H54 (cell line): Measurements from ENCODE around the gene GMDS.

Experiments used
- DNase-seq: peaks from one replicate; pipeline ENCODE4 v3.0.0; 2011; ENCODE audit warnings: low spot score, mixed read lengths; ENCODE audit not compliant: insufficient read length
- FAIRE-seq: peaks from 3 replicates; lab custom pipeline; 2011; peaks lifted over from hg19 to GRCh38; lab: Jason Lieb, UNC
- POLR2A ChIP-seq: IDR thresholded peaks from 2 replicates; pipeline ENCODE4 v1.6.1; 2011; ENCODE audit warnings: low read depth, mild to moderate bottlenecking, low read length

GMDS gene

DNA sequence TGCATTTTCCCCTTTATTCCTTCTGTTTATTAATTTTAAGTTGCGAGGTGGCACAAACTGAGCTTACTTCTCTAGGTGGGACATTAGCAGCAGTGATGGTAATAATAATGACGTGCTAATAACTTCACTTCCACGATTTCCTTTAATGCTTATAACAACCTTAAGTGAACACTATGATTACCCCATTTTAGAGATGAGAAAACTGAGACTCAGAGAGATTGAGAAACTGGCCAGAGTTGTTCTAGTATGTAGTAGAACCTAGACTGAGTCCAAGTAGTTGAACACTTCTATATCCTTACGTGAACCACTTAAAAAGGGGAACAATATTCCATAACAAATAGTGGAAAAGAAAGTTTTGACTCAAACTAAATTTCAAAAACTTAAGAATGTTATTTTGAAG, 297.5 kb downstream of the GMDS start:
- FAIRE-seq (no peak), DNase-seq (no peak)
- no peak for TF ChIP-seq POLR2A

DNA sequence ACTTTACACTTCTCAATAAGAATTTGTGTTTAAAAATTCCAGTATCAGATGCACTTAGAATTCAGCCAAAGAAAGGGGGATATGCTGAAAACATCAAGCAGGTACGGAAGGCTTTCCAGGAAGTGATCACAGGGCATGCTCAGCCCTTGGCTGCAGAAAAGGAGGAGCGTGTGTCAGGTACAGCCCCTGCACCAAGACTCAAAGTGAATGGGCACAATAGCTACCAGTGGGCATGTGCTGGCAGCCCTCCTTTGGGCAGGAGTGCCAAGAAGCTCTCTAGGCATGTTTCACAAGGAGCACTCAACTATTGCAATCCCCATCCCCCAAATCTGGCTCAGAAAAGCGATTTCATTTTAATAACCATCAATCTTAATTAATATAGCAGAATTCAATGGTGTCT, 298.8 kb downstream of the GMDS start:
- FAIRE-seq (no peak), DNase-seq (no peak)
- no peak for TF ChIP-seq POLR2A

GRCh38 chr6:1945235-1945832, 300.1 kb downstream of the GMDS start:
- FAIRE-seq (no peak), DNase-seq (no peak)
- TF ChIP-seq POLR2A, result no peak

GRCh38 chr6:1942834-1943233, 302.6 kb downstream of the GMDS start:
- FAIRE-seq (no peak), DNase-seq (no peak)
- TF ChIP-seq POLR2A, result no peak

DNA sequence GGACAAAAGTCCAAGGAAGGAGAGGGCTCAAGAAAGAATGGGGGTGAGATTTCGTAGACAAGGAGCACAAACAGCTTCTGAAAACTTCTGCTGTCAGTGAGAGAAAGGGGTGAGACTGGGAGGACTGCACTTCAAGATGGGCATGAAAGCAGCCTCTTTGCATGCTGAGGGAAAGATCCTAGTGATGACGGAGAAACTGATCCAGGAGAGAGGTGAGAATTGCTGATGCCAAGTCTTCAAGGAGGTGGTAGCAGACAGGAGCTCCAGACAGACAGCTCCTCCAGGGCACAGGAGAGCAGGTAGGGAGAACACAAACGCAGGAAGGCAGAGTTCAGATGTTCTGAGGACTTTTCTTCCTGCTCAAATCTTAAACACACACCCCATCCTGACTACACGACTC, 303.9 kb downstream of the GMDS start:
- no peak for TF ChIP-seq POLR2A
- FAIRE-seq, result no peak
- DNase-seq, result no peak

- no peak for FAIRE-seq
- no peak for TF ChIP-seq POLR2A
- no peak for DNase-seq
Observed at GRCh38 chr6:1940381-1940780, 305.0 kb downstream of the GMDS start.

DNA sequence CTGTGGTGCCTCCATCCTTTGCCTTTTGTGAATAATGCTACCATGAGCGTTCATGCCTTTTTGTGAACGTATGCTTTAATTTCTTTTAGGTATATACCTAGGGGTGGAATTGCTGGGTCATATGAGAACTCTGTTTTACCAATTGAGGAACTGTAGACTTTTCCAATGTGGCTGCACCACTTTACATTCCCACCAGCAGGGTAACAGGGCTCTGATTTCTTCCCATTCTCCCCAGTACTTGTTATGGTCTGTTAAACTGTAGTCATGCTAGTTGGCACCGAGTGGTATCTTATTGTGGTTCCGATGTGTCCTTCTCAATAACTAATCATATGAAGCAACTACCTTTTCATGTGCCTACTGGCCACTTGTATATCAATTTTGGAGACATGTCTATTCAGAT, 312.1 kb downstream of the GMDS start:
- FAIRE-seq, result no peak
- no peak for TF ChIP-seq POLR2A
- no peak for DNase-seq

- FAIRE-seq (no peak), DNase-seq (no peak)
- no peak for TF ChIP-seq POLR2A
Observed at GRCh38 chr6:1931817-1932216, 313.6 kb downstream of the GMDS start.

DNA sequence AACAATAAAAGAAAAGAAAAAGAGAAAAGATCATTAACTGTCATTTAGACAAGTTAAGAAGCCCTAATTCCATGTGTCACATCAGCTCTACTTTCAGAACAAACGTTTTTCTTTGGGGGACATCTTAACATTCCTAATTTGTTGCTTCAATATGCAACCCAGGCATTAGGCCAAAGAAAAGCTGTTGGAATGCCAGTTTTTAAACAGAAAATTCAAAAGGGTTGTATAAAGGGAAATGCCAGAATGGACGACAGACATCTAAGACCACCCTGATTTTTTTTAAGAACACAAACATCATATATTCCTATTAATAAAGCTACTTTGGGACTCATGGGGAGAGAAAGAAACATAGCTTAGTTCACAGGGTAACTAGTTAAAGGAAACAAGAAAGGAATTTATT, 315.0 kb downstream of the GMDS start:
- FAIRE-seq (no peak), DNase-seq (no peak)
- no peak for TF ChIP-seq POLR2A

DNA sequence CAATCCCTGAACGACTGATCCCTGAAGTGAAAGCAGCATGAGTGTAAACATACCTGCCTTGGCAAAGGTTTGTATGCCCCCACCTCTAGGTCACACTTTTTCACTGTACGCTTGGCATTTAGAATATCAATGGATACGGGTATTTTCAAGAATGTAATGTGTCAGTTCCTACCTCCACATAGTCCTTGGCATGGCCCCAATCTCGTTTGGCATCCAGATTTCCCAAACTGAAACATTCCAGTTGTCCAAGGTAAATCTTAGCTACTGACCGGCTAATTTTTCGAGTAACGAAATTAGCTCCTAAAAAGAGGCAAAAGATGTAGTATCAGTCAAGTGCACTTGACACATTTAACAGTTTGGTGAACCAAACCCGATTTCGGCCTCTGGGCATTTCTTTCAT, 315.5 kb downstream of the GMDS start:
- FAIRE-seq (no peak), DNase-seq (no peak)

DNA sequence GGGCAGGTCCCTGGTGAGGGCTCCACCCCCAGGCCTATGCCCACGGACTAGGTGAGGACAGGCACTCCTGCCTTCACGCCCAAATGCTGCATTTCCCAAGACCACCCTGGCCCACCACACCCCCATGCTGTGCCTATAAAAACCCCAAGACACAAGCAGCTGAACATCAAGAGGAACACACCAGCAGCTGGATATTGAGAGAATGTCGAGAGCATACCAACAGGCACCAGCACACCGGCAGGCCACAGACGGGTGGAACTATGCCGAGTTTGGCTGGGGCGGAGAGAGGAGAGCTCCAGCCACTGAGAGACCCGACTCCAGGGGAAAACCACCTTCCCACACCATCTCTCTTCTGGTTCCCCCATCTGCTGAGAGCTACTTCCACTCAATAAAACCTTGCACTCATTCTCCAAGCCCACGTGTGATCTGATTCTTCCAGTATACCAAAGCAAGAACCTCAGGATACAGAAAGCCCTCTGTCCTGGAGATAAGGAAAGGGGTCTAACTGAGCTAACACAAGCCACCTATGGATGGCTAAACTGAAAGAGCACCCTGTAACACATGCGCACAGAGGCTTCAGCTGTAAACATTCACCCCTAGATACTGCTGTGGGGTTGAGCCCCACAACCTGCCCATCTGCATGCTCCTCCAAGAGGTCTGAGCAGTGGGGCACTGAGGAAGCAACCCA, 319.5 kb downstream of the GMDS start:
- TF ChIP-seq POLR2A, result no peak
- no peak for DNase-seq
- FAIRE-seq, result no peak

More for the DNA sequence above, 315.5 kb downstream of the GMDS start:
- no peak for TF ChIP-seq POLR2A

GRCh38 chr6:1923449-1923848, 322.0 kb downstream of the GMDS start:
- no peak for DNase-seq
- no peak for FAIRE-seq
- no peak for TF ChIP-seq POLR2A

- no peak for TF ChIP-seq POLR2A
- peak; percentile 99 for FAIRE-seq
- DNase-seq, result peak; percentile 75
Observed at GRCh38 chr6:1917626-1918371, 327.6 kb downstream of the GMDS start.

DNA sequence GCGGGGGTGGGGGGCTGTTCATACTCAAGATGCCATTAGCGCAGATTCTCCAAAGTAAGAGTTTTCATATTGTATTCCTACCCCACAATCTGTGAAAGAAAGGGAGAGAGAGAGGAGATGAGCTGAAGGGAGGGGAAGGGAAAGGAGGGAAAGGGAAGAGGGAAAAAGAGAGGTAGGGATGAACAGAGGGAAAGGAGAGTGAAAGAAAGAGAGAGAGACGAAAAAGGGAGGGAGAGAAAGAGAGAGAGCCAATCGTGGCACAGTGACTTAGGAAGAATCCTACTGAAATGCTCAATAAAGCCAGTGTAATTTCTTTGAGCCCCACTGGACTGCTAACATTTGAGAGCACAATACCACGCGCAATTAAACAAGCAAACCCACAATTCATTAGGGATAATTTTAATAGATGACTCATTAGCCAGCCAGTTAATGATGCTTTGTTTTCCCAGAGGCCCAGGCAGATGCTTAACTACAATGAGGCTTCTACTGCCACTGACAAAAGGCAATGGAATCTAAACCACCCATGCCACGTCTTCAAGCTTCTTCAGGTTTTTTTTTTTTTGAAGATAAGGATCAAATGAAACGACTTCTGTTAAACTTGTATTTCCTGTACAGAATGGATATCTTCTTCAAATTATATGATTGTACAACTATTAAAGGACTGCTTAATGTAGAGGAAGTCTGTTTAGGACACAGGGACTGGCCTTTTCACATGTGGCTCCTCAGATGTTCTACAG, 328.9 kb downstream of the GMDS start:
- FAIRE-seq (no peak), DNase-seq (no peak)
- TF ChIP-seq POLR2A, result no peak
